PC-3 (cell line): ENCODE results near the gene TASOR2. TPM values are rescaled to one million over a fixed set of nuclear protein-coding genes. Genes with fewer than 3 reads are reported as not detected.

Source experiments
- ATAC-seq: fragments of 200-7000 bp; cut with Tn5 transposase; 2 replicates; pipeline ENCODE4 v1.9.1; 2020; ENCODE audit warnings: mild to moderate bottlenecking, moderate library complexity
- BruUV-seq: library from RNA; stranded (reverse); fragments of 400-500 nt; replicated peaks from 2 replicates; lab custom pipeline; 2021; lab: Mats Ljungman, UMichigan
- CTCF ChIA-PET: fragments of 300-600 bp; sonication (Branson Sonifier 250); formaldehyde crosslinking; loops from one replicate; lab custom pipeline; 2022; ENCODE audit warnings: antibody characterized with exemption; lab: Charles Lee
- POLR2A ChIA-PET: fragments of 300-600 bp; sonication (Branson Sonifier 250); formaldehyde crosslinking; loops from one replicate; lab custom pipeline; 2022; ENCODE audit warnings: antibody characterized with exemption; ENCODE audit not compliant: unreplicated experiment; lab: Charles Lee
- DNase-seq: peaks from one replicate; pipeline ENCODE4 v3.0.0-alpha.2; 2015
- H2AFZ ChIP-seq: fragments of 300-600 bp; sonication (generic); 2 replicates; pipeline ENCODE4 v1.6.0; 2016; ENCODE audit warnings: antibody characterized with exemption, low read length
- H3F3A ChIP-seq: fragments of 300-600 bp; sonication (generic); one replicate; pipeline ENCODE4 v1.6.0; 2017; ENCODE audit warnings: antibody characterized with exemption, low read length, control low read depth, mild to moderate bottlenecking; ENCODE audit not compliant: unreplicated experiment
- H3K27ac ChIP-seq: fragments of 300-600 bp; sonication (generic); 2 replicates; pipeline ENCODE4 v1.5.1; 2016; ENCODE audit warnings: mild to moderate bottlenecking, low read length
- H3K27me3 ChIP-seq: fragments of 300-600 bp; sonication (generic); 2 replicates; pipeline ENCODE4 v1.6.1; 2016; ENCODE audit warnings: low read length, mixed read lengths
- H3K36me3 ChIP-seq: fragments of 300-600 bp; sonication (generic); 2 replicates; pipeline ENCODE4 v1.6.1; 2016; ENCODE audit warnings: low read depth, mixed run types, low read length, mixed read lengths
- H3K4me1 ChIP-seq: fragments of 300-600 bp; sonication (generic); 2 replicates; pipeline ENCODE4 v1.5.1; 2016; ENCODE audit warnings: low read length; ENCODE audit not compliant: insufficient read depth
- H3K4me2 ChIP-seq: fragments of 300-600 bp; sonication (generic); 2 replicates; pipeline ENCODE4 v1.6.0; 2016; ENCODE audit warnings: low read length
- H3K4me3 ChIP-seq: fragments of 300-600 bp; sonication (generic); 2 replicates; pipeline ENCODE4 v1.5.1; 2016; ENCODE audit warnings: mild to moderate bottlenecking, low read length, mixed read lengths
- H3K79me2 ChIP-seq: fragments of 300-600 bp; sonication (generic); 2 replicates; pipeline ENCODE4 v1.6.1; 2017; ENCODE audit warnings: low read length, mixed read lengths
- H3K9ac ChIP-seq: fragments of 300-600 bp; sonication (generic); 2 replicates; pipeline ENCODE4 v1.6.0; 2016; ENCODE audit warnings: mild to moderate bottlenecking, low read length
- H3K9me2 ChIP-seq: fragments of 300-600 bp; sonication (generic); replicated peaks from 2 replicates; pipeline ENCODE4 v1.6.1; 2016; ENCODE audit warnings: mixed run types, low read length, mixed read lengths
- H3K9me3 ChIP-seq: fragments of 300-600 bp; sonication (generic); 2 replicates; pipeline ENCODE4 v1.6.1; 2016; ENCODE audit warnings: low read length, mixed read lengths
- H4K20me1 ChIP-seq: fragments of 300-600 bp; sonication (generic); 2 replicates; pipeline ENCODE4 v1.6.1; 2016; ENCODE audit warnings: low read length, mixed read lengths
- EZH2 ChIP-seq: fragments of 300-600 bp; sonication (generic); IDR thresholded peaks from one replicate; pipeline ENCODE4 v1.6.1; 2017; ENCODE audit warnings: antibody characterized with exemption, mild to moderate bottlenecking, low read length; ENCODE audit not compliant: unreplicated experiment
- EZH2phosphoT487 ChIP-seq: fragments of 300-600 bp; sonication (generic); IDR thresholded peaks from 2 replicates; pipeline ENCODE4 v1.6.1; 2018; ENCODE audit warnings: mild to moderate bottlenecking, antibody characterized with exemption, low read length, borderline replicate concordance
- intact Hi-C: fragments of 100-400 bp; cut with micrococcal nuclease; formaldehyde crosslinking; loops from 2 replicates; pipeline ENCODE4 v1.9.0; 2023
- total RNA-seq: library from RNA; depleted of rRNA; stranded (reverse); fragments of >200 nt; gene quantifications from 2 replicates; pipeline ENCODE4 v1.2.3, GENCODE V29; 2014
- TF ChIP-seq, protein P1 (sequence below): fragments of 300-600 bp; sonication (generic); conservative IDR thresholded peaks from 2 replicates; pipeline ENCODE4 v1.5.1; 2017; ENCODE audit warnings: antibody characterized with exemption, low read depth, mild to moderate bottlenecking, low read length

TASOR2 gene
- total RNA-seq, 1 experiment from 2014 or later, result 47.3 TPM

DNA sequence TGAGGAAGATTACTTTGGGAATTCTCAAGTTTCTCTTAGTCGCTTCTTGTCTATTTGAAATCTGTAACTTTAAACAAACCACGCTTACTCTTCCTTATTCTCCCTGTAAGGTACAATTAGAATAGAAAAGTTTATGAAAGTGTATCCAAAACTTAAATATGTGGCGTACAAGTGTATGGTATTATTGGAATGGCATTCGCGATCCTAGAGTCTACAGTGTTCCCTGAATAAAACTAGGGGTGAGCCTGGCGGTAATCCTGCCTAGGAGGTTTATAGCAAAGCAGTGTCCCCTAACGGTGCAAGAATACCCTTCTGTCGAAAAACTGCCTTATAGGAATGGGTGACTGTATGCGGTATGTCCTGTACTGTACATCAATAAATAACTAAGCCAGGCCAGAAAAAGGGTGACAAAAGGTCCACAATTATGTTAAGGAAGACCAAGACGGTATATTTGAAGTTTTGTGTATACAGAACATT is 1.2 kb downstream of the TASOR2 start:
- Histone ChIP-seq H3K79me2 (peaks cover 61% of the 10 kb centered on the region), H3K9me3 (no peaks in the 10 kb centered on the region), H4K20me1 (peaks cover 17% of the 10 kb centered on the region), H3K27ac (peak overlapping the region; percentile 73; the same call in 1 of the 2 replicates), H3F3A (no peaks in the 10 kb centered on the region), H3K4me2 (peak overlapping the region; percentile 85), H3K9me2 (no peaks in the 10 kb centered on the region), H3K9ac (peak overlapping the region; percentile 93), H3K4me3 (peak overlapping the region; percentile 84), H3K4me1 (peaks cover 12% of the 10 kb centered on the region; the same call in 1 of the 2 replicates), H2AFZ (no peak overlapping the region), H3K27me3 (no peaks in the 10 kb centered on the region), H3K36me3 (no peaks in the 10 kb centered on the region)
- TF ChIP-seq EZH2phosphoT487 (no peak), EZH2 (no peak)
- TF ChIP-seq, protein P1, sequence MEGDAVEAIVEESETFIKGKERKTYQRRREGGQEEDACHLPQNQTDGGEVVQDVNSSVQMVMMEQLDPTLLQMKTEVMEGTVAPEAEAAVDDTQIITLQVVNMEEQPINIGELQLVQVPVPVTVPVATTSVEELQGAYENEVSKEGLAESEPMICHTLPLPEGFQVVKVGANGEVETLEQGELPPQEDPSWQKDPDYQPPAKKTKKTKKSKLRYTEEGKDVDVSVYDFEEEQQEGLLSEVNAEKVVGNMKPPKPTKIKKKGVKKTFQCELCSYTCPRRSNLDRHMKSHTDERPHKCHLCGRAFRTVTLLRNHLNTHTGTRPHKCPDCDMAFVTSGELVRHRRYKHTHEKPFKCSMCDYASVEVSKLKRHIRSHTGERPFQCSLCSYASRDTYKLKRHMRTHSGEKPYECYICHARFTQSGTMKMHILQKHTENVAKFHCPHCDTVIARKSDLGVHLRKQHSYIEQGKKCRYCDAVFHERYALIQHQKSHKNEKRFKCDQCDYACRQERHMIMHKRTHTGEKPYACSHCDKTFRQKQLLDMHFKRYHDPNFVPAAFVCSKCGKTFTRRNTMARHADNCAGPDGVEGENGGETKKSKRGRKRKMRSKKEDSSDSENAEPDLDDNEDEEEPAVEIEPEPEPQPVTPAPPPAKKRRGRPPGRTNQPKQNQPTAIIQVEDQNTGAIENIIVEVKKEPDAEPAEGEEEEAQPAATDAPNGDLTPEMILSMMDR, result 0 out of 2 replicates have a peak, but pooled peaks have one; percentile 5
- no peak for ATAC-seq
- BruUV-seq, result TSS peak; percentile 59
- ChIA-PET CTCF (no interaction called here), POLR2A (no interaction called here)
- DNase-seq, result no peak
- intact Hi-C loops, result loop anchor here (5.0 to 10.0 kb wide), 2 partner anchors 126 to 199 kb away; partner anchors contain the start of genes ANKRD16 and GDI2

GRCh38 chr10:5688587-5688986 is 3.9 kb downstream of the TASOR2 start:
- ATAC-seq, result no peak
- TF ChIP-seq EZH2phosphoT487 (no peak), EZH2 (no peak)
- TF ChIP-seq, protein P1, result no peak
- Histone ChIP-seq H3K36me3 (no peaks in the 10 kb centered on the region), H4K20me1 (peaks cover 17% of the 10 kb centered on the region), H3F3A (no peaks in the 10 kb centered on the region), H3K4me1 (peaks cover 12% of the 10 kb centered on the region; the same call in 1 of the 2 replicates), H2AFZ (no peak overlapping the region), H3K9me3 (no peaks in the 10 kb centered on the region), H3K9me2 (no peaks in the 10 kb centered on the region), H3K27ac (no peak overlapping the region), H3K4me3 (no peak overlapping the region), H3K79me2 (peaks cover 89% of the 10 kb centered on the region), H3K27me3 (no peaks in the 10 kb centered on the region), H3K9ac (no peak overlapping the region), H3K4me2 (no peak overlapping the region)
- intact Hi-C loops, result loop anchor here (5.0 to 10.0 kb wide), 2 partner anchors 124 to 196 kb away; partner anchors contain the start of genes ANKRD16 and GDI2
- CTCF ChIA-PET, result no interaction called here
- BruUV-seq, result no TSS peak
- POLR2A ChIA-PET, result no interaction called here
- no peak for DNase-seq

- ATAC-seq (no peak), DNase-seq (no peak)
- H3K27ac ChIP-seq, result no peak overlapping the region
- no peaks in the 10 kb centered on the region for H3K9me3 ChIP-seq
- POLR2A ChIA-PET, result no interaction called here
- no peak overlapping the region for H3K4me2 ChIP-seq
- intact Hi-C loops, result no loop called here
- CTCF ChIA-PET, result no interaction called here
- H3K79me2 ChIP-seq, result peaks cover 100% of the 10 kb centered on the region
- TF ChIP-seq EZH2phosphoT487 (no peak), EZH2 (no peak)
- TF ChIP-seq, protein P1, result no peak
- H3K4me3 ChIP-seq, result no peak overlapping the region
- H4K20me1 ChIP-seq, result peaks cover 5% of the 10 kb centered on the region; the same call in 1 of the 2 replicates
- no peaks in the 10 kb centered on the region for H3F3A ChIP-seq
- no peaks in the 10 kb centered on the region for H3K9me2 ChIP-seq
- H2AFZ ChIP-seq, result no peak overlapping the region
- no TSS peak for BruUV-seq
- H3K36me3 ChIP-seq, result no peaks in the 10 kb centered on the region
- no peak overlapping the region for H3K9ac ChIP-seq
- 0 out of 2 replicates have a peak, but pooled peaks cover 3% of the 10 kb centered on the region for H3K4me1 ChIP-seq
- H3K27me3 ChIP-seq, result no peaks in the 10 kb centered on the region
Observed at GRCh38 chr10:5691786-5692185, 7.1 kb downstream of the TASOR2 start.
